Vagina (tissue), 2 donors: ENCODE results near the gene ECT2.

ENCODE experiments used
- POLR2A ChIP-seq, 2 donors: fragments of 450-650 bp; IDR thresholded peaks; one replicate each; pipeline ENCODE4 v1.6.1; 2017; ENCODE audit warnings: antibody characterized with exemption in 2 of 2, mild to moderate bottlenecking in 2 of 2, moderate library complexity in 2 of 2
- POLR2AphosphoS5 ChIP-seq, 2 donors: sonication (generic); formaldehyde crosslinking; IDR thresholded peaks; one replicate each; pipeline ENCODE4 v1.9.0; 2017; ENCODE audit warnings: antibody characterized with exemption in 2 of 2, mild to moderate bottlenecking in 2 of 2, low read depth in 1 of 2; ENCODE audit not compliant: insufficient read depth in 1 of 2
- TF ChIP-seq, protein P1 (sequence below), 3 experiments: fragments of 450-650 bp in 2 of 3; fragments of 200-600 bp in 1 of 3; sonication (generic) in 1 of 3; IDR thresholded peaks; one replicate each; pipeline ENCODE4 v1.5.1; 2017 to 2019; ENCODE audit warnings: antibody characterized with exemption in 3 of 3, mild to moderate bottlenecking in 2 of 3, moderate library complexity in 2 of 3

- no peak for TF ChIP-seq POLR2A (IDR thresholded peaks at IDR 0.05)
- TF ChIP-seq, protein P1, sequence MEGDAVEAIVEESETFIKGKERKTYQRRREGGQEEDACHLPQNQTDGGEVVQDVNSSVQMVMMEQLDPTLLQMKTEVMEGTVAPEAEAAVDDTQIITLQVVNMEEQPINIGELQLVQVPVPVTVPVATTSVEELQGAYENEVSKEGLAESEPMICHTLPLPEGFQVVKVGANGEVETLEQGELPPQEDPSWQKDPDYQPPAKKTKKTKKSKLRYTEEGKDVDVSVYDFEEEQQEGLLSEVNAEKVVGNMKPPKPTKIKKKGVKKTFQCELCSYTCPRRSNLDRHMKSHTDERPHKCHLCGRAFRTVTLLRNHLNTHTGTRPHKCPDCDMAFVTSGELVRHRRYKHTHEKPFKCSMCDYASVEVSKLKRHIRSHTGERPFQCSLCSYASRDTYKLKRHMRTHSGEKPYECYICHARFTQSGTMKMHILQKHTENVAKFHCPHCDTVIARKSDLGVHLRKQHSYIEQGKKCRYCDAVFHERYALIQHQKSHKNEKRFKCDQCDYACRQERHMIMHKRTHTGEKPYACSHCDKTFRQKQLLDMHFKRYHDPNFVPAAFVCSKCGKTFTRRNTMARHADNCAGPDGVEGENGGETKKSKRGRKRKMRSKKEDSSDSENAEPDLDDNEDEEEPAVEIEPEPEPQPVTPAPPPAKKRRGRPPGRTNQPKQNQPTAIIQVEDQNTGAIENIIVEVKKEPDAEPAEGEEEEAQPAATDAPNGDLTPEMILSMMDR (IDR thresholded peaks at IDR 0.05): no peak
- no peak for TF ChIP-seq POLR2AphosphoS5 (IDR thresholded peaks at IDR 0.05; ENCODE audit: insufficient read depth in 1 of 2, low read depth in 1 of 2)
Measured at GRCh38 chr3:172766718-172767405, 16.3 kb downstream of the ECT2 start.
